T-cell (primary cell): ENCODE results near the gene DIP2C. TPM values are rescaled to one million over a fixed set of nuclear protein-coding genes. Genes with fewer than 3 reads are reported as not detected.

Experiments used
- ATAC-seq, 4 experiments: fragments of 200-7000 bp in 3 of 4; fragments of 150-1000 bp in 1 of 4; cut with Tn5 transposase; replicated peaks in 1 of 4; 1 replicate in 3 of 4; 2 replicates in 1 of 4; pipeline ENCODE4 v1.10.0; 2021; ENCODE audit warnings: moderate library complexity in 3 of 4, mild to moderate bottlenecking in 2 of 4, moderate number of reproducible peaks in 1 of 4
- CTCF ChIA-PET, 2 donors: fragments of 300-600 bp; sonication (Branson Sonifier 250); formaldehyde crosslinking; loops; one replicate each; lab custom pipeline; 2022; ENCODE audit warnings: antibody characterized with exemption in 2 of 2; lab: Charles Lee
- POLR2A ChIA-PET, 2 donors: fragments of 300-600 bp; sonication (Branson Sonifier 250); formaldehyde crosslinking; loops; one replicate each; lab custom pipeline; 2022; ENCODE audit warnings: antibody characterized with exemption in 2 of 2; lab: Charles Lee
- DNase-seq, 35 experiments: peaks; one replicate each; pipeline versions ENCODE4 v3.0.0 to v3.0.0-alpha.2; 2013 to 2023
- H3K27ac ChIP-seq: one replicate; pipeline ENCODE4 v1.5.1; 2013; ENCODE audit warnings: low read length
- H3K27me3 ChIP-seq, 2 experiments: replicated peaks in 1 of 2; 1 replicate in 1 of 2; 2 replicates in 1 of 2; pipeline versions ENCODE4 v1.6.1 to v1.7.0; 2013; ENCODE audit warnings: low read length in 1 of 2, mixed read lengths in 1 of 2; ENCODE audit not compliant: control insufficient read depth in 2 of 2, insufficient read depth in 2 of 2; ENCODE audit errors: extremely low read depth in 1 of 2
- H3K36me3 ChIP-seq, 2 donors: 1 replicate in 1 of 2; 2 replicates in 1 of 2; pipeline versions ENCODE4 v1.6.1 to v1.7.0; 2013; ENCODE audit warnings: low read length in 1 of 2; ENCODE audit not compliant: control insufficient read depth in 2 of 2, insufficient read depth in 1 of 2; ENCODE audit errors: extremely low read depth in 1 of 2
- H3K4me1 ChIP-seq, 2 experiments: 1 replicate in 1 of 2; 2 replicates in 1 of 2; pipeline versions ENCODE4 v1.6.1 to v1.7.0; 2013; ENCODE audit warnings: low read length in 2 of 2, mixed read lengths in 1 of 2; ENCODE audit not compliant: insufficient read depth in 2 of 2, control insufficient read depth in 1 of 2; ENCODE audit errors: extremely low read depth in 1 of 2
- H3K4me3 ChIP-seq, 2 donors: 1 replicate in 1 of 2; 2 replicates in 1 of 2; pipeline versions ENCODE4 v1.5.1 to v1.7.0; 2013; ENCODE audit warnings: mild to moderate bottlenecking in 2 of 2, low read length in 1 of 2, moderate library complexity in 1 of 2; ENCODE audit not compliant: control insufficient read depth in 1 of 2; ENCODE audit errors: extremely low read depth in 1 of 2
- H3K9me3 ChIP-seq: 2 replicates; pipeline ENCODE4 v1.7.0; 2013
- H3K27ac Mint-ChIP-seq, 2 donors: one replicate each; pipeline ENCODE4 v1.8.0; 2020 to 2021; ENCODE audit warnings: mild to moderate bottlenecking in 2 of 2, mixed read lengths in 2 of 2
- H3K27me3 Mint-ChIP-seq, 2 donors: one replicate each; pipeline ENCODE4 v1.8.0; 2021 to 2022; ENCODE audit warnings: mixed read lengths in 2 of 2
- H3K36me3 Mint-ChIP-seq: one replicate; pipeline ENCODE4 v1.8.0; 2021; ENCODE audit warnings: mixed read lengths
- H3K4me1 Mint-ChIP-seq, 3 donors: one replicate each; pipeline ENCODE4 v1.8.0; 2020 to 2022; ENCODE audit warnings: mixed read lengths in 3 of 3, mild to moderate bottlenecking in 1 of 3
- H3K4me3 Mint-ChIP-seq, 3 donors: one replicate each; pipeline ENCODE4 v1.8.0; 2020 to 2022; ENCODE audit warnings: mild to moderate bottlenecking in 3 of 3, mixed read lengths in 3 of 3, moderate library complexity in 3 of 3
- H3K9me3 Mint-ChIP-seq, 3 donors: one replicate each; pipeline ENCODE4 v1.8.0; 2020 to 2022; ENCODE audit warnings: mixed read lengths in 3 of 3
- WGBS: methylation state at CpG from one replicate; pipeline ENCODE4 v1.1.5; 2013; ENCODE audit warnings: missing lambda C conversion rate; ENCODE audit not compliant: insufficient coverage; 5-methylcytosine and 5-hydroxymethylcytosine counted together
- total RNA-seq, 35 experiments: library from RNA in 6 of 35; stranded (reverse) in 6 of 35; fragments of 120-200 nt in 1 of 35; gene quantifications; one replicate each; pipeline versions ENCODE4 v1.2.1 to v1.2.4 and lab custom pipeline; 2013 to 2026

The DIP2C gene
- total RNA-seq, 5 donors from 2014 or later (not counting 1 experiment from before 2014, with no cell fraction given), result 2.7 to 7.4 (median 4.5) TPM

DNA sequence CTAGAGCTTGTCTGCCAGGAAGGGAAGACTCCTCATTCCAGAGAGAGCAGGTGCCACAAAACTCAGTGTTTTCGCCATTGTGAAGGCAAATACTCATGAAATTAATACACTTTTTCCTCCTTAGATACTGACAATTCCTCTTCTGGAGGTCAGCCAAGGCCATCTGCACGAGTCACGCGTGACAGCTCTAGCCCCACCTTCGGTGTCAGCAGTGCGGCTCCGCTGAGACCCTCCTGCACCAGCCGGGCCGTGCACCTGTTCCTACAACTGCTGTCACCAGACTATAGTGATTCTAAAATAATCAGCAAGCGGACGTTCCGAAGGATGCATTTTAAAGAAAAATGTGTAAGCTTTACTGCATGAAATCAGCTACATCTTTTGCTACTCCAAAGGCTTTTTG is 127.7 kb downstream of the DIP2C start:
- peaks cover 0 to 25% of the 10 kb centered on the region in 2 experiments for H3K27me3 ChIP-seq
- ChIA-PET POLR2A (no interaction called here), CTCF (no interaction called here)
- ATAC-seq (no peak), DNase-seq (no peak)
- H3K4me3 ChIP-seq, result no peak overlapping the region
- H3K27ac Mint-ChIP-seq, result no peak overlapping the region
- H3K27me3 Mint-ChIP-seq, result peaks cover 4 to 15% of the 10 kb centered on the region in 2 donors
- H3K9me3 Mint-ChIP-seq, result peaks cover 0 to 14% (median 10%) of the 10 kb centered on the region in 3 donors
- no peak overlapping the region for H3K4me3 Mint-ChIP-seq
- no peaks in the 10 kb centered on the region for H3K9me3 ChIP-seq
- no peaks in the 10 kb centered on the region for H3K36me3 ChIP-seq
- H3K36me3 Mint-ChIP-seq, result no peaks in the 10 kb centered on the region
- 87% methylated on average over 8 of the region's 12 CpGs for WGBS
- H3K4me1 ChIP-seq, result no peaks in the 10 kb centered on the region
- H3K27ac ChIP-seq, result no peak overlapping the region
- peaks cover 0 to 9% (median 2%) of the 10 kb centered on the region in 3 donors for H3K4me1 Mint-ChIP-seq

GRCh38 chr10:560314-560992 is 129.0 kb downstream of the DIP2C start:
- WGBS, result 96% methylated on average over 4 of the region's 11 CpGs
- H3K9me3 ChIP-seq, result no peaks in the 10 kb centered on the region
- ChIA-PET CTCF (no interaction called here), POLR2A (no interaction called here)
- Mint-ChIP-seq H3K27me3 (peaks cover 5 to 21% of the 10 kb centered on the region in 2 donors), H3K27ac (no peak overlapping the region), H3K4me3 (no peak overlapping the region), H3K9me3 (peaks cover 0 to 14% (median 10%) of the 10 kb centered on the region in 3 donors), H3K36me3 (no peaks in the 10 kb centered on the region), H3K4me1 (peaks cover 0 to 13% (median 2%) of the 10 kb centered on the region in 3 donors)
- no peak overlapping the region for H3K27ac ChIP-seq
- no peak for ATAC-seq
- H3K4me1 ChIP-seq, result no peaks in the 10 kb centered on the region
- H3K36me3 ChIP-seq, result no peaks in the 10 kb centered on the region
- H3K27me3 ChIP-seq, result peaks cover 0 to 28% of the 10 kb centered on the region in 2 experiments
- H3K4me3 ChIP-seq, result no peak overlapping the region
- no peak for DNase-seq

DNA sequence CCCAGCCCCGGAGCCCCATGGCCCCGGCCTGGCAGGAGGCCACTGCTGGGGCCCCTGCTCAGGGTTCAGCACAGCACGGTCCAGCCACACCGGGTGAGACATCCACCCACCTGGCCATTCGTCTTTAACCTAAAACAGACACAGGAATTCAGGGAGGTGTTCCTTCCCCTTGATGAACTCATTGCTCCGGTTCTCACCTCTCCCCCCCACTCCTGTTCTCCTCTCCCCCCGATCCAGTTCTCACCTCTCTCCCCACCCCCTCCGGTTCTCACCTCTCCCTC is 129.8 kb downstream of the DIP2C start:
- Histone ChIP-seq H3K4me3 (no peak overlapping the region), H3K4me1 (no peaks in the 10 kb centered on the region), H3K27me3 (peaks cover 0 to 30% of the 10 kb centered on the region in 2 experiments), H3K9me3 (no peaks in the 10 kb centered on the region), H3K36me3 (no peaks in the 10 kb centered on the region), H3K27ac (no peak overlapping the region)
- Mint-ChIP-seq H3K27ac (no peak overlapping the region), H3K9me3 (peaks cover 0 to 14% (median 8%) of the 10 kb centered on the region in 3 donors), H3K4me3 (no peak overlapping the region), H3K4me1 (peaks cover 0 to 13% (median 2%) of the 10 kb centered on the region in 3 donors), H3K27me3 (peaks cover 5 to 18% of the 10 kb centered on the region in 2 donors), H3K36me3 (no peaks in the 10 kb centered on the region)
- ChIA-PET POLR2A (no interaction called here), CTCF (no interaction called here)
- WGBS, result 59% methylated on average over 6 of the region's 8 CpGs
- no peak for ATAC-seq
- no peak for DNase-seq

DNA sequence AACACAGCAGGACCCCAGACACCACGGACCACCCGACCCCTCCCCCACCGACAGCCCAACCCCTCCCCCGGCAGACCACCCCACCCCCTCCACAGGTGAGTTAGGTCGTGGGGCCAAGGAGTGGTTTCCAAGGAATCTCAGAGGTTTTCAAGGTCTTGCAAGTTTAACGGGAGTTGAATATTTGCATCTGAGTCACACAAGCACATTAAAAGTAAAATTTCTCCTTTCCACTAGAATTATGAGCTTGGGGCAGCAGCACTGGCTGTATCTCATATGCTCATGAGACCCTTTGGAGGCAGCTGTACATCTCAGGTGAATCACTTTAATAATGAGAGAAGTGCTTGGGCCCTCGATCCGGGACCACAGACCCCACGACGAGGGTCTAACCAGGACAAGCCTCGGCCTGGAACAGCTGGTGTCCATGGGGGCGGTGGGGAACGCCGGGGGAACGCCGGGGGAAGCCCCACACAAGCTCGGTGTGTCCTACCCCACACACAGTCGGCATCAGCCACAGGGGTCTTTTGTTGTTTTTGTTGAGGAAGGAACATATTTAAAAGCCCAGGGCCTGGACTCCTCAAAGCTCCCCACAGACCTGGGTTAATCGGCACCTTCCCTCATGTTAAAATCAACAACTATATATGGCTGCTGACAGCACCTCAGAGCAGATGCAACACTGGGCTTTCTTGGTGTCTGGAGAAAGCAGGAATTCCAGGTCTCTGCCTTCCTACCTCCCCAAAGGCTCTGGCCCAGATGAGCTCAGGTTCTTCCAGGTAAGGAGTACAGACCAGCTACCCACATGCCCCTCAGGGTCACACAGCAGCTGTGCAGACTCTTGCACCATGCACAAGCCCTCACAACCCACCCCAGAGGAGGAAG is 130.3 kb downstream of the DIP2C start:
- Mint-ChIP-seq H3K27ac (no peak overlapping the region), H3K36me3 (no peaks in the 10 kb centered on the region), H3K4me3 (no peak overlapping the region), H3K27me3 (peaks cover 5 to 12% of the 10 kb centered on the region in 2 donors), H3K4me1 (peaks cover 0 to 13% (median 2%) of the 10 kb centered on the region in 3 donors), H3K9me3 (peaks cover 0 to 11% (median 3%) of the 10 kb centered on the region in 3 donors)
- POLR2A ChIA-PET, result no interaction called here
- Histone ChIP-seq H3K4me3 (no peak overlapping the region), H3K27ac (no peak overlapping the region), H3K4me1 (no peaks in the 10 kb centered on the region), H3K27me3 (peaks cover 0 to 25% of the 10 kb centered on the region in 2 experiments), H3K9me3 (no peaks in the 10 kb centered on the region), H3K36me3 (no peaks in the 10 kb centered on the region)
- CTCF ChIA-PET, result no interaction called here
- no peak for DNase-seq
- WGBS, result 89% methylated on average over 5 of the region's 19 CpGs
- no peak for ATAC-seq

GRCh38 chr10:558364-558763 is 131.1 kb downstream of the DIP2C start:
- no peak overlapping the region for H3K27ac ChIP-seq
- DNase-seq (no peak), ATAC-seq (no peak)
- Mint-ChIP-seq H3K27me3 (peaks cover 7 to 12% of the 10 kb centered on the region in 2 donors), H3K9me3 (peaks cover 0 to 4% (median 0%) of the 10 kb centered on the region in 3 donors), H3K4me1 (peaks cover 0 to 13% (median 2%) of the 10 kb centered on the region in 3 donors), H3K27ac (peak overlapping the region in 1 of 2 donors; percentile 22), H3K4me3 (no peak overlapping the region), H3K36me3 (no peaks in the 10 kb centered on the region)
- no peaks in the 10 kb centered on the region for H3K4me1 ChIP-seq
- H3K27me3 ChIP-seq, result peaks cover 0 to 23% of the 10 kb centered on the region in 2 experiments
- no peak overlapping the region for H3K4me3 ChIP-seq
- CTCF ChIA-PET, result no interaction called here
- no peaks in the 10 kb centered on the region for H3K36me3 ChIP-seq
- no peaks in the 10 kb centered on the region for H3K9me3 ChIP-seq
- WGBS, result 64% methylated on average over 3 of the region's 17 CpGs
- POLR2A ChIA-PET, result no interaction called here

GRCh38 chr10:557792-558328 is 131.6 kb downstream of the DIP2C start:
- Histone ChIP-seq H3K27ac (no peak overlapping the region), H3K9me3 (no peaks in the 10 kb centered on the region), H3K4me3 (no peak overlapping the region), H3K36me3 (no peaks in the 10 kb centered on the region), H3K27me3 (peaks cover 0 to 27% of the 10 kb centered on the region in 2 experiments), H3K4me1 (no peaks in the 10 kb centered on the region)
- Mint-ChIP-seq H3K4me3 (no peak overlapping the region), H3K27ac (peak overlapping the region in 1 of 2 donors; percentile 22), H3K36me3 (no peaks in the 10 kb centered on the region), H3K4me1 (peaks cover 0 to 13% (median 2%) of the 10 kb centered on the region in 3 donors), H3K9me3 (no peaks in the 10 kb centered on the region), H3K27me3 (peaks cover 11 to 12% of the 10 kb centered on the region in 2 donors)
- DNase-seq (peak in 12 of 35 experiments; percentile 6 to 70 (median 30)), ATAC-seq (peak in 1 of 4 experiments; percentile 60)
- CTCF ChIA-PET, result no interaction called here
- 67% methylated on average over 2 of the region's 10 CpGs for WGBS
- POLR2A ChIA-PET, result no interaction called here
